Naive B cell (primary cell): ENCODE measurements around the gene HOXC5. TPM values are rescaled to one million over a fixed set of nuclear protein-coding genes. Genes with fewer than 3 reads are reported as not detected.

Experiments
- ATAC-seq, 2 donors: fragments of 150-1000 bp; cut with Tn5 transposase; 2 replicates each; pipeline ENCODE4 v1.10.0; 2021; ENCODE audit warnings: low read depth in 2 of 2, mild to moderate bottlenecking in 2 of 2, moderate library complexity in 2 of 2
- DNase-seq: peaks from one replicate; pipeline ENCODE4 v3.0.0; 2022
- H3K27ac Mint-ChIP-seq, 6 donors: one replicate each; pipeline ENCODE4 v1.8.0; 2020 to 2022; ENCODE audit warnings: mild to moderate bottlenecking in 6 of 6, mixed read lengths in 6 of 6, moderate library complexity in 5 of 6, inconsistent platforms in 2 of 6
- H3K27me3 Mint-ChIP-seq, 3 donors: one replicate each; pipeline ENCODE4 v1.8.0; 2021 to 2022; ENCODE audit warnings: mixed read lengths in 3 of 3, mild to moderate bottlenecking in 1 of 3
- H3K36me3 Mint-ChIP-seq, 2 donors: one replicate each; pipeline ENCODE4 v1.8.0; 2020 to 2022; ENCODE audit warnings: mixed read lengths in 2 of 2, inconsistent platforms in 1 of 2, mild to moderate bottlenecking in 1 of 2
- H3K4me1 Mint-ChIP-seq, 3 donors: one replicate each; pipeline ENCODE4 v1.8.0; 2020 to 2022; ENCODE audit warnings: mixed read lengths in 3 of 3, inconsistent platforms in 1 of 3, mild to moderate bottlenecking in 1 of 3, moderate library complexity in 1 of 3
- H3K4me3 Mint-ChIP-seq, 8 donors: one replicate each; pipeline ENCODE4 v1.8.0; 2020 to 2022; ENCODE audit warnings: mild to moderate bottlenecking in 8 of 8, mixed read lengths in 8 of 8, moderate library complexity in 8 of 8, inconsistent platforms in 2 of 8
- H3K9me3 Mint-ChIP-seq, 7 donors: one replicate each; pipeline ENCODE4 v1.8.0; 2020 to 2022; ENCODE audit warnings: mixed read lengths in 7 of 7, mild to moderate bottlenecking in 5 of 7, inconsistent platforms in 2 of 7, moderate library complexity in 1 of 7
- polyA plus RNA-seq, 6 donors: library from polyadenylated mRNA; unstranded; fragments of 300-500 nt; fragmentation: Illumina TruSeq; gene quantifications; one replicate each; pipeline ENCODE4 v1.2.3, GENCODE V29; 2021; ENCODE audit warnings: low read depth in 6 of 6

HOXC5 gene
- polyA plus RNA-seq, 6 donors from 2014 or later = not detected

GRCh38 chr12:54030889-54031471 is 1.9 kb upstream of the HOXC5 start:
- DNase-seq (no peak), ATAC-seq (no peak)
- Mint-ChIP-seq H3K4me1 (peaks cover 30 to 42% (median 35%) of the 10 kb centered on the region in 3 donors), H3K36me3 (no peaks in the 10 kb centered on the region), H3K4me3 (peak overlapping the region in 1 of 8 donors; percentile 43), H3K27me3 (peaks cover 77 to 92% (median 90%) of the 10 kb centered on the region in 3 donors), H3K9me3 (peaks cover 0 to 8% (median 5%) of the 10 kb centered on the region in 7 donors), H3K27ac (peak overlapping the region in 2 of 6 donors; percentile 47 to 78)

DNA sequence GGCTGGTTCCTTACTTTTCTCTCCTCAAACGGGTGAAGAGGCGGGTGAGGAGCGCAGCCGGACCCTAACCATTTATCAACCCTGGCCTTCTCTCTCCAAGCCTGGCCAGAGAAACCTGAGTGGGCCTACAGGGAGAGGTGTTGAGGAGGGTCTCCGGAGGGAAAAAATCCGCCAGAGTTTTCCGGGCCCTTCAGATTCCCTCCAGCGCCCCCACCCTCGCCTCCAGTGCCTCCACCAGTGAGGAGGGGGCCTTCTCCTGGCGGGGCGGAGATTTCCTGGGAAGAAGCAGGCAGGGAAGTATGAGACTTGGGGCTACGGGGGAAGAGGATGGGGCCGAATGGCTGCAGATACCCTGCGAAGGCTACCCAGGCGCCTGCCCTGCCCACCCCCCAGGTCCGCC is 1.4 kb upstream of the HOXC5 start:
- Mint-ChIP-seq H3K9me3 (peaks cover 0 to 8% (median 5%) of the 10 kb centered on the region in 7 donors), H3K27ac (peak overlapping the region in 2 of 6 donors; percentile 22 to 52), H3K4me1 (peaks cover 31 to 40% (median 35%) of the 10 kb centered on the region in 3 donors), H3K27me3 (peaks cover 78 to 92% (median 90%) of the 10 kb centered on the region in 3 donors), H3K4me3 (peak overlapping the region in 1 of 8 donors; percentile 75), H3K36me3 (no peaks in the 10 kb centered on the region)
- DNase-seq (no peak), ATAC-seq (no peak)

DNA sequence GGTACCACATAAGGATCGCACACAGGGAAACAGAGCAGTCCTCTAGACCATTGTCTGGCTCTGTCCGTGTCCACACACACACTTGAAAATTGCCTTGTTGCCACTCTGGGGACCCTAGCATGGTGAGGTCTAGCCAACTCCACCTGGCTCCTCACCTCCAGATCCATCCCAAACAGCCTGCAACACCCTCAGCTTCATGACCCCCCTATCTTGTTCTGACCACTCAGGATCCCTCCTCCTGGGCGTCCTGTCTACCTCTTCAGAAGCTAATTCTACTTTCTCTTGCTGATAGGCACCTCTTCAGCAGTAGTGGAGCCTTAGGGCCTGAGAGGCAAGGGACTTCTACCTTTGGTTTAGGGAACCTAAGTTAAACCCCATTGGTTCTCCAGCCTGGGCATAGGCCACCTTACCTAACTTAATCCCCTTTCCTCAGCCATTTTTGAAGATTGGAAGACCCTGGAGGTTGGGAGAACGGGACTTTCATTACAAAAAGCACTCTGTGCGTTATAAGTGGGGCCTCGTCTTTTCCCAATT is 697 bp upstream of the HOXC5 start:
- peaks cover 0 to 8% (median 5%) of the 10 kb centered on the region in 7 donors for H3K9me3 Mint-ChIP-seq
- H3K27me3 Mint-ChIP-seq = peaks cover 78 to 92% (median 90%) of the 10 kb centered on the region in 3 donors
- H3K4me3 Mint-ChIP-seq = peak overlapping the region in 5 of 8 donors; percentile 6 to 82 (median 75)
- peaks cover 30 to 35% (median 31%) of the 10 kb centered on the region in 3 donors for H3K4me1 Mint-ChIP-seq
- DNase-seq (no peak), ATAC-seq (no peak)
- H3K36me3 Mint-ChIP-seq = no peaks in the 10 kb centered on the region
- H3K27ac Mint-ChIP-seq = peak overlapping the region in 4 of 6 donors; percentile 22 to 94 (median 64)

DNA sequence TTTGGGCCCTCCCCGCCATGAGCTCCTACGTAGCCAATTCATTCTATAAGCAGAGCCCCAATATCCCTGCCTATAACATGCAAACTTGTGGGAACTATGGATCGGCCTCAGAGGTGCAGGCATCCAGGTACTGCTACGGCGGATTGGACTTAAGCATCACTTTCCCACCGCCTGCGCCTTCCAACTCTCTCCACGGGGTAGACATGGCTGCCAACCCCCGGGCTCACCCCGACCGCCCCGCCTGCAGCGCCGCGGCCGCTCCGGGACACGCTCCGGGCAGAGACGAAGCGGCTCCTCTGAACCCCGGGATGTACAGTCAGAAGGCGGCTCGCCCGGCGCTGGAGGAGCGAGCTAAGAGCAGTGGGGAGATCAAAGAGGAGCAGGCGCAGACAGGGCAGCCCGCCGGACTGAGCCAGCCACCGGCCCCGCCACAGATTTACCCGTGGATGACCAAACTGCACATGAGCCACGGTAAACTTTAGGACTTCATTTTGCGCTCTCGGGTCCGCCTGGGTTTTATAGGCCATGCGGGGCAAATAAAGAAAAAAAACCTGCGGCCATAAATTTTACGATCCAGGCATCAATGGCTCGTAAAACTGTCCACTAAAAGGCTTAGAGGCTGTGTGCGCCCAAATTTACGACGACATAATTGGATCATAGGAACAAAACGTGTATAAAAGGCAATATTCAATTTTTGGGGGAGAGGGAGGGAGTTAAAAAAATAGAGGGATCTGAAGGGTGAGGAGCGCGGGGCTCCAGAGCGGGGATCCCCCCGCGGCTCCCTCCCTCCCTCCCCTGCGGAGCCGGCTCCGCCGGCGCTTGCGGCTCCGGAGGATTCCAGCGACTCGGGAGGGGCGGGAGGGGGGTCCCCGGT is 493 bp downstream of the HOXC5 start:
- Mint-ChIP-seq H3K9me3 (peaks cover 0 to 8% (median 5%) of the 10 kb centered on the region in 7 donors), H3K27ac (peak overlapping the region in 4 of 6 donors; percentile 28 to 94 (median 91)), H3K36me3 (no peaks in the 10 kb centered on the region), H3K4me1 (peaks cover 28 to 30% (median 30%) of the 10 kb centered on the region in 3 donors), H3K27me3 (peaks cover 79 to 92% (median 90%) of the 10 kb centered on the region in 3 donors), H3K4me3 (peak overlapping the region; percentile 75 to 87 (median 80))
- ATAC-seq = peak in 1 of 2 donors; percentile 14
- DNase-seq = no peak

DNA sequence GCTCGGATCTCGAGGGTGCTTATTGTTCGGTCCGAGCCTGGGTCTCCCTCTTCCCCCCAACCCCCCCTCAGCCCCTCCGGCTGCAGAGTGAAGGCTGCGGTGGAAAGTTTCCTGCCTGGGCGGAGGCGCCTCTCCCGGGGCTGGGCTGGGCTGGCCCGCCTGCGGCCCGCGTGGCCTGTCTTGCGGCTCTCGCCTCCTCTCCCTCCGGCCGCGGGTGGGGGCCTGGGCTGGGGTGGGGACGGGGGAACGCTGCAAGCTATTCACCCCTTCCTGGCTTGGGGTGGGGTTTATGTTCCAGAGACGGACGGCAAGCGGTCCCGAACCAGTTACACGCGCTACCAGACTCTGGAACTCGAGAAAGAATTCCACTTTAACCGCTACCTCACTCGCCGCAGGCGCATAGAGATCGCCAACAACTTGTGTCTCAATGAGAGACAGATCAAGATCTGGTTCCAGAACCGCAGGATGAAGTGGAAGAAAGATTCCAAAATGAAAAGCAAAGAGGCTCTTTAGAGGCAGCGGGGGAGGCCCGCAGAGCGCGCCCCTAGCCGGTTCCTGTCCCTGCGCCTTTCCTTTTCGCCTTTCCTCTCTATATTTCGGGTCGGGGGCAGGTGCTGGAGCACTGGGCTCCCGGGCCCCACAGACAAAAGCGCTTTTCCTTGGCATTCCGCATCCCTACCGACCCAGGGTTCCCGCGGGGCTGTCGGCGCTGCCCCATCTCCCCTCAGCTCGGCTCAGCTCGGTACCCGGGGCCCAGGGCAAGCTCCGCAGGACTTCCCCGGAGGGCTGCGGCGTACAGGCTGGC is 1.3 kb downstream of the HOXC5 start:
- peaks cover 21 to 27% (median 26%) of the 10 kb centered on the region in 3 donors for H3K4me1 Mint-ChIP-seq
- no peak for DNase-seq
- ATAC-seq = peak; percentile 22 to 24
- peaks cover 0 to 8% (median 5%) of the 10 kb centered on the region in 7 donors for H3K9me3 Mint-ChIP-seq
- H3K4me3 Mint-ChIP-seq = peak overlapping the region; percentile 51 to 81 (median 76)
- H3K27me3 Mint-ChIP-seq = peaks cover 79 to 96% (median 92%) of the 10 kb centered on the region in 3 donors
- peak overlapping the region in 3 of 6 donors; percentile 76 to 95 (median 82) for H3K27ac Mint-ChIP-seq
- H3K36me3 Mint-ChIP-seq = no peaks in the 10 kb centered on the region

DNA sequence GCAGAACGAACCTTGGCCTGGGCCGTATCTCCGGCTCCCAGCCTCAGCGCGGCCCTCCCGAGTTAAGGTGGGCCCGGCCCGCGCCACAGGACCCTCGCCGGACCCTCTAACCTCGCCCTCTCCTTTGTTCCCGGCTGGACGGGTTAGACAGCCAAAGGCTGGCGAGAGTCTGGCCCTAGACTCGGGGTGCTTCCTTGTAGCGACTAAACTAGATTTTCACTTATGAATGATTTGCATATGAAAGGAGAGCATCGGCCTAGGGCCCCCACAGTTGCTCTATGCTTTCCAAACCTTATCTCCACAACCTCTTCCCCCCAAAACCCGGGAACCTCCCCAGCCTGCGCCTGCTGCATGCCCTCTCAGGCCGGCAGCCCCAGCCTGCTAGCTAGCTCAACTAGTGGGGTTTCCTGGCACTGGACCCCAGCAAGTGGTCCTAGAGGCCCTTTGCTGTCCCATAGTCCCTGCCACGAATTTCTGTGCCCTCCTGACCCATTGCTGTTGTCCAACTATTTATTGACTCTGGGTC is 2.0 kb downstream of the HOXC5 start:
- Mint-ChIP-seq H3K4me1 (peaks cover 21 to 26% (median 22%) of the 10 kb centered on the region in 3 donors), H3K4me3 (peak overlapping the region in 5 of 8 donors; percentile 51 to 78 (median 68)), H3K27me3 (peaks cover 79 to 96% (median 95%) of the 10 kb centered on the region in 3 donors), H3K27ac (peak overlapping the region in 4 of 6 donors; percentile 30 to 95 (median 83)), H3K36me3 (no peaks in the 10 kb centered on the region), H3K9me3 (peaks cover 0 to 6% (median 5%) of the 10 kb centered on the region in 7 donors)
- ATAC-seq = no peak
- no peak for DNase-seq

- H3K36me3 Mint-ChIP-seq = no peaks in the 10 kb centered on the region
- no peak for ATAC-seq
- H3K4me1 Mint-ChIP-seq = peaks cover 20 to 22% (median 21%) of the 10 kb centered on the region in 3 donors
- H3K4me3 Mint-ChIP-seq = peak overlapping the region in 2 of 8 donors; percentile 71 to 78
- H3K9me3 Mint-ChIP-seq = peaks cover 0 to 10% (median 5%) of the 10 kb centered on the region in 7 donors
- peaks cover 82 to 96% (median 95%) of the 10 kb centered on the region in 3 donors for H3K27me3 Mint-ChIP-seq
- H3K27ac Mint-ChIP-seq = peak overlapping the region in 1 of 6 donors; percentile 62
- no peak for DNase-seq
Observed at GRCh38 chr12:54035568-54036264, 2.9 kb downstream of the HOXC5 start.

DNA sequence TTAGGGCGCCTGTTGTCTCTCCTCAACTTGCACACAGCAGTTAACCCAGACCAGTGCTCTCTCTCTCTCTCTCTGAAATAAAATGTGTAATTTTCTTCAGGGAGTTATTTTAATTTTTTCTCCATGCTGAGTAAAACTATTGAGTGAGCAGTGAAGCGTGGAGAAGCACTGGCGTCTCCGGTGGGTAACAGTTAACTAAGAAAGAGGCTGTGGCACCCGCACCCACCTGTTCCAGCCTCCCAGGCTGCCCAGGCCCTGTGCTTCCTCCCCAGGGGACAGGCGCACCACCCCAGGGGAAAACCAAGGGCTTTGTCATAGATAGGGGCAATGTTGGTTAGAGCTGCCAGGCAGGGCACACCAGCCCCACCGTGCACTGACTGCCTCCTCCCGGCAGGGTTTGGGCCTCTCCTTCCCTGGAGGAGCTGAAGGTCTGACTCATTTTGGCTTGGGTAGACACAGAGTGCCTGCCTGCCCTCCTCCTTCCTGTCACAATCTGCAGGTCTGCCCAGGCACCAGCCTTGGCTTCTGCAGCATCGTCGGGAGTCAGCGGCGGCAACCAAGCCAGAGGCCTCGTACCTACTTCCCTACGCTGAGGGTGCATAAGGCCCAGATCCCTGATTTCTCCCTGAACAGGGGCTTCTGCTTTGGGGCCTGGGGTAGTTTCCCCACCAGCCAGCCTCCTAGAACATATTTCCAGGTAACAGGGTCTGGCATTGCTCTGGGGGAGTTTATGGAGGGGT is 3.9 kb downstream of the HOXC5 start:
- Mint-ChIP-seq H3K9me3 (peaks cover 0 to 10% (median 5%) of the 10 kb centered on the region in 7 donors), H3K27me3 (peaks cover 82 to 96% (median 96%) of the 10 kb centered on the region in 3 donors), H3K36me3 (no peaks in the 10 kb centered on the region), H3K4me1 (peaks cover 16 to 22% (median 17%) of the 10 kb centered on the region in 3 donors), H3K4me3 (no peak overlapping the region), H3K27ac (peak overlapping the region in 2 of 6 donors; percentile 26 to 74)
- DNase-seq (no peak), ATAC-seq (peak in 1 of 2 donors; percentile 29)

DNA sequence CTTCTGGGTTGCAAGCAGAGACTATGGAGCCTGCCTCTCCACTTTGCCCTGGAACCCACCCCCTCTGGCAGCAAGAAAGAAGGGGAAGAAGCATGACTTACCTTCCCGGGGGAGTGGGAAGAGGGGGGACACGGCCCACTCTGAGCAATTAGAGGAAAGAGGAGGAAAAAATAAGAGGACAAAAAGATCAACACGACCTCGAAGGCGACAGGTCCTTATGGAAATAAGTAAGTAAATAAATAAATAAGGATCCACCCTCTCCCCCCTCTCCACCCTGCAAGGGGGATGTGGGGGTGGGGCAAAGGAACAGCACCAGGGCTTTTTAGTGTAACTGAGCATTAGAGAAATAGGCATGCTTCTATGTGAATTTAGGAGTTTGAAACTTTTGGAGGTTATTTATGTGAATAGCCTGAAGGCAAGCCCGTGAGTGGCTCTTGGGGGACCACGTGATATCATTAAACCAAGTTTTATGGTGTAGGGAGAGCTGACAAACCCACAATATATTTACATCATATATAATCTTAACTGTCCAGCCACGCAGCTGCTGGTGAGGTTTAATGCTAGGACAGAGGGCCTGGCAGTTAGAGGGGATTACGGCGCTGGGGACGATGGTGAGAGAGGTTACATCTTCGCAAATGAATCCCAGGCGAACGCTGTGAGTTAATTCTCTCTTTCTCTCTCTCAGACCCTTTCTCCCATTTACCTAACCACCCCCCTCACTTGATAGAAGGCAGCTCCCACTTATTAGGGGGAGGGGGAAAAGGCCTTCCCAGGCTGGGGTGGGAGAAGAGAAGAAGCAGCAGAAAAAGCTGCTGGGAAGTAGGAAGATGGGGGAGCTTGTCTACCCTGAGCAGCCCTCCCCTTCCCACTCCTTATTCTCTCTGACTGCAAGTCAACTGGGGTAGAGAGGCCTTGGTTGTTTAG is 4.8 kb downstream of the HOXC5 start:
- peak overlapping the region in 1 of 8 donors; percentile 61 for H3K4me3 Mint-ChIP-seq
- H3K4me1 Mint-ChIP-seq = peaks cover 12 to 16% (median 13%) of the 10 kb centered on the region in 3 donors

GRCh38 chr12:54038284-54038870 is 5.5 kb downstream of the HOXC5 start:
- Mint-ChIP-seq H3K4me1 (peaks cover 6 to 11% (median 9%) of the 10 kb centered on the region in 3 donors), H3K4me3 (no peak overlapping the region), H3K27ac (no peak overlapping the region), H3K36me3 (no peaks in the 10 kb centered on the region), H3K9me3 (peaks cover 0 to 6% (median 0%) of the 10 kb centered on the region in 7 donors), H3K27me3 (peaks cover 83 to 96% (median 96%) of the 10 kb centered on the region in 3 donors)
- DNase-seq = no peak
- ATAC-seq = no peak

More for the DNA sequence above, 4.8 kb downstream of the HOXC5 start:
- ATAC-seq (no peak), DNase-seq (no peak)
- H3K27me3 Mint-ChIP-seq = peaks cover 80 to 96% (median 96%) of the 10 kb centered on the region in 3 donors
- peaks cover 0 to 8% (median 3%) of the 10 kb centered on the region in 7 donors for H3K9me3 Mint-ChIP-seq
- no peaks in the 10 kb centered on the region for H3K36me3 Mint-ChIP-seq
- peak overlapping the region in 2 of 6 donors; percentile 74 for H3K27ac Mint-ChIP-seq
